IMR-90 (cell line): ENCODE measurements around the gene PPP3CA. TPM values are rescaled to one million over a fixed set of nuclear protein-coding genes. Genes with fewer than 3 reads are reported as not detected.

Source experiments
- ATAC-seq: fragments of 200-7000 bp; cut with Tn5 transposase; 2 replicates; pipeline ENCODE4 v1.9.1; 2020; ENCODE audit warnings: low read depth, mild to moderate bottlenecking, moderate library complexity
- BruUV-seq: library from RNA; stranded (reverse); fragments of 400-500 nt; replicated peaks from 2 replicates; lab custom pipeline; 2021; lab: Mats Ljungman, UMichigan
- CTCF ChIA-PET: fragments of 300-600 bp; formaldehyde crosslinking; extraction: SDS; loops from one replicate; lab custom pipeline; 2021; ENCODE audit warnings: antibody characterized with exemption; lab: Yijun Ruan, JAX
- POLR2A ChIA-PET: fragments of 300-600 bp; sonication (Branson Sonifier 250); formaldehyde crosslinking; loops from one replicate; lab custom pipeline; 2022; ENCODE audit warnings: antibody characterized with exemption; ENCODE audit not compliant: unreplicated experiment; lab: Charles Lee
- DNase-seq: peaks from one replicate; pipeline ENCODE4 v3.0.0; 2013
- H2AFZ ChIP-seq: replicated peaks from 2 replicates; pipeline ENCODE3; 2013; ENCODE audit warnings: low read length, mild to moderate bottlenecking; ENCODE audit not compliant: poor library complexity
- H2AK5ac ChIP-seq: 2 replicates; pipeline ENCODE4 v1.6.1; 2013; ENCODE audit warnings: low read depth, low read length, inconsistent platforms
- H2AK9ac ChIP-seq: replicated peaks from 2 replicates; pipeline ENCODE3; 2013; ENCODE audit warnings: mild to moderate bottlenecking, low read depth, low read length, moderate library complexity; ENCODE audit not compliant: poor library complexity
- H2BK120ac ChIP-seq: 2 replicates; pipeline ENCODE4 v1.6.1; 2013; ENCODE audit warnings: low read depth, low read length, inconsistent platforms
- H2BK15ac ChIP-seq: 3 replicates; pipeline ENCODE4 v1.6.1; 2013; ENCODE audit warnings: low read depth, low read length, inconsistent platforms
- H2BK20ac ChIP-seq: 2 replicates; pipeline ENCODE4 v1.6.1; 2013; ENCODE audit warnings: low read depth, mild to moderate bottlenecking, inconsistent platforms, low read length, moderate library complexity
- H2BK5ac ChIP-seq: 2 replicates; pipeline ENCODE4 v1.6.1; 2013; ENCODE audit warnings: mild to moderate bottlenecking, low read depth, low read length, inconsistent platforms; ENCODE audit not compliant: poor library complexity, severe bottlenecking
- H3K14ac ChIP-seq: replicated peaks from 2 replicates; pipeline ENCODE4 v1.6.1; 2013; ENCODE audit warnings: low read depth, low read length, inconsistent platforms
- H3K18ac ChIP-seq: 2 replicates; pipeline ENCODE4 v1.6.1; 2013; ENCODE audit warnings: low read depth, low read length, control low read depth
- H3K23ac ChIP-seq: 2 replicates; pipeline ENCODE4 v1.6.1; 2013; ENCODE audit warnings: low read depth, low read length, inconsistent platforms
- H3K27ac ChIP-seq: 2 replicates; pipeline ENCODE4 v1.5.1; 2013; ENCODE audit warnings: mild to moderate bottlenecking, control low read depth, low read length; ENCODE audit not compliant: insufficient read depth
- H3K27me3 ChIP-seq: 2 replicates; pipeline ENCODE4 v1.6.1; 2013; ENCODE audit warnings: low read length; ENCODE audit not compliant: control insufficient read depth, insufficient read depth
- H3K36me3 ChIP-seq: 2 replicates; pipeline ENCODE4 v1.6.1; 2013; ENCODE audit warnings: low read length, mixed read lengths; ENCODE audit not compliant: control insufficient read depth, insufficient read depth
- H3K4ac ChIP-seq: 2 replicates; pipeline ENCODE4 v1.6.1; 2013; ENCODE audit warnings: low read depth, low read length, inconsistent platforms
- H3K4me1 ChIP-seq: 2 replicates; pipeline ENCODE4 v1.6.1; 2013; ENCODE audit warnings: low read length, mixed read lengths; ENCODE audit not compliant: control insufficient read depth, insufficient read depth
- H3K4me2 ChIP-seq: 2 replicates; pipeline ENCODE4 v1.6.1; 2013; ENCODE audit warnings: low read depth, mild to moderate bottlenecking, control low read depth, low read length, moderate library complexity
- H3K4me3 ChIP-seq: 2 replicates; pipeline ENCODE4 v1.5.1; 2013; ENCODE audit warnings: low read depth, mild to moderate bottlenecking, control low read depth, low read length, moderate library complexity; ENCODE audit not compliant: insufficient read depth
- H3K56ac ChIP-seq: 2 replicates; pipeline ENCODE4 v1.6.1; 2013; ENCODE audit warnings: low read length, inconsistent platforms; ENCODE audit not compliant: insufficient read depth; ENCODE audit errors: extremely low read depth
- H3K79me1 ChIP-seq, 2 experiments: 2 replicates each; pipeline ENCODE4 v1.6.1; 2013; ENCODE audit warnings: low read length in 2 of 2, inconsistent platforms in 1 of 2, low read depth in 1 of 2
- H3K9ac ChIP-seq: 2 replicates; pipeline ENCODE4 v1.6.1; 2013; ENCODE audit warnings: low read depth, low read length, control low read depth
- H3K9me1 ChIP-seq: 2 replicates; pipeline ENCODE4 v1.6.1; 2013; ENCODE audit warnings: low read length, inconsistent platforms; ENCODE audit not compliant: insufficient read depth
- H3K9me3 ChIP-seq: 2 replicates; pipeline ENCODE4 v1.6.1; 2013; ENCODE audit warnings: low read length; ENCODE audit not compliant: control insufficient read depth, insufficient read depth
- H4K20me1 ChIP-seq: 2 replicates; pipeline ENCODE4 v1.6.1; 2013; ENCODE audit warnings: low read length, inconsistent platforms; ENCODE audit not compliant: insufficient read depth
- H4K5ac ChIP-seq: 2 replicates; pipeline ENCODE4 v1.6.1; 2013; ENCODE audit warnings: mild to moderate bottlenecking, low read depth, low read length, control low read depth
- H4K8ac ChIP-seq, 2 experiments: 2 replicates each; pipeline ENCODE4 v1.6.1; 2013; ENCODE audit warnings: low read depth in 2 of 2, low read length in 2 of 2, control low read depth in 1 of 2, inconsistent platforms in 1 of 2
- H4K91ac ChIP-seq: 2 replicates; pipeline ENCODE4 v1.6.1; 2013; ENCODE audit warnings: low read depth, low read length, inconsistent platforms; ENCODE audit not compliant: insufficient read depth
- CHD1 ChIP-seq: IDR thresholded peaks from 2 replicates; pipeline ENCODE4 v1.6.1; 2012; ENCODE audit warnings: low read depth, low read length, improper control_type of control experiment
- FOS ChIP-seq: fragments of 150-350 bp; IDR thresholded peaks from 2 replicates; pipeline ENCODE4 v1.6.1; 2016; ENCODE audit warnings: low read depth, low read length
- MAZ ChIP-seq: IDR thresholded peaks from 2 replicates; pipeline ENCODE4 v1.6.1; 2012; ENCODE audit warnings: low read depth, mild to moderate bottlenecking, low read length, improper control_type of control experiment, moderate library complexity, borderline replicate concordance
- SMC3 ChIP-seq: fragments of 150-350 bp; IDR thresholded peaks from 2 replicates; pipeline ENCODE4 v1.6.1; 2016; ENCODE audit warnings: low read depth, mild to moderate bottlenecking, antibody characterized with exemption, low read length, moderate library complexity
- USF2 ChIP-seq: fragments of 150-350 bp; IDR thresholded peaks from 2 replicates; pipeline ENCODE4 v1.6.1; 2017; ENCODE audit warnings: mild to moderate bottlenecking, antibody characterized with exemption, low read length, low read depth
- WGBS, 2 experiments: methylation state at CpG; one replicate each; pipeline versions ENCODE4 v1.1.5 to v1.1.7; 2013; ENCODE audit warnings: missing lambda C conversion rate in 2 of 2; ENCODE audit not compliant: insufficient read length in 1 of 2; ENCODE audit errors: extremely low coverage in 2 of 2; 5-methylcytosine and 5-hydroxymethylcytosine counted together
- dilution Hi-C: fragments of 300-500 bp; cut with HindIII; formaldehyde crosslinking; loops from one replicate; pipeline ENCODE4 v1.14.3; 2018; ENCODE audit warnings: low sequenced_read_pairs; ENCODE audit not compliant: unreplicated experiment
- in situ Hi-C: fragments of 300-500 bp; cut with MboI; formaldehyde crosslinking; loops from 3 replicates; pipeline ENCODE4 v1.14.3; 2019; ENCODE audit warnings: low sequenced_read_pairs, inconsistent platforms, mixed read lengths
- intact Hi-C: fragments of 100-400 bp; cut with micrococcal nuclease; formaldehyde crosslinking; loops from 2 replicates; pipeline ENCODE4 v1.10.0; 2022
- polyA plus RNA-seq, 3 experiments: library from polyadenylated mRNA; depleted of rRNA; stranded (reverse); fragments of >200 nt; gene quantifications; 2 replicates each; pipeline ENCODE4 v1.2.3, GENCODE V29; 2012; ENCODE audit warnings: low replicate concordance in 1 of 3
- total RNA-seq: library from RNA; depleted of rRNA; stranded (reverse); fragments of >200 nt; gene quantifications from 2 replicates; pipeline ENCODE4 v1.2.3, GENCODE V29; 2012

Gene PPP3CA
- total and polyA plus RNA-seq, 2 of the 4 experiments (the other 2 are of a cell fraction): 14.5 to 48.6 TPM

DNA sequence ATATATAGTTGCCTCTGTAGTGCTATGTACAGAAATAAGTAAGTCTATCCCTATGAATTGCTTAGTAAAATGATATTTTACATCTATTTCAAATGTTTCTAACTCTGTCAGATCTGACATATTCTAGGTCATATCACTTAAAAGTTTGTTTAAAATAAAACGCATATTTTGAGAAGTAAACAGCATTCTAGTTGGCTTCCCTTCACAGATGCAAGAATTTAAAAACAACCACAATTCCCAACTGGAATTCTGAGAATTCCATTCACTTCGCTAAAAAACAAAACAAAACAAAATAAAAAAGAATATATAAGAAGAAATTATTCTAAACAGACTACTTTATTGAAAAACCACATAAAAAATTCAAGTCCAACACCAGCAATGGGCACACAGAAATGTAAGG is 126.0 kb downstream of the PPP3CA start:
- DNase-seq: peak; percentile 12

More for the DNA sequence above, 126.0 kb downstream of the PPP3CA start:
- in situ Hi-C loops (no loop called here), intact Hi-C loops (no loop called here), dilution Hi-C loops (no loop called here)
- BruUV-seq: no TSS peak
- Histone ChIP-seq H3K9me3 (no peaks in the 10 kb centered on the region), H3K27me3 (no peaks in the 10 kb centered on the region), H4K8ac (no peak overlapping the region), H3K27ac (no peak overlapping the region), H3K23ac (no peak overlapping the region), H3K79me1 (peaks cover 22 to 33% of the 10 kb centered on the region in 2 experiments), H4K91ac (no peak overlapping the region), H3K9ac (no peak overlapping the region), H2BK120ac (no peak overlapping the region), H2BK5ac (no peak overlapping the region), H3K14ac (no peak overlapping the region), H2BK15ac (no peak overlapping the region), H4K20me1 (peaks cover 4% of the 10 kb centered on the region; the same call in 1 of the 2 replicates), H3K4ac (no peak overlapping the region), H4K5ac (no peak overlapping the region), H2BK20ac (no peak overlapping the region), H2AK9ac (no peak overlapping the region), H3K56ac (no peak overlapping the region), H3K36me3 (no peaks in the 10 kb centered on the region), H2AFZ (no peak overlapping the region), H3K4me1 (peaks cover 5% of the 10 kb centered on the region), H3K9me1 (peaks cover 4% of the 10 kb centered on the region), H2AK5ac (no peak overlapping the region), H3K4me2 (no peak overlapping the region), H3K18ac (no peak overlapping the region), H3K4me3 (no peak overlapping the region)
- WGBS, 2 experiments: no CpG with 5 or more reads among the region's 2 CpGs
- CTCF ChIA-PET: no interaction called here
- no peak for TF ChIP-seq CHD1
- no peak for TF ChIP-seq USF2
- TF ChIP-seq SMC3: no peak
- TF ChIP-seq FOS: no peak
- TF ChIP-seq MAZ: no peak
- POLR2A ChIA-PET: no interaction called here
- ATAC-seq: peak; percentile 66
